CD8-positive, alpha-beta memory T cell (primary cell): Measurements from ENCODE around the gene PITHD1. TPM values are rescaled to one million over a fixed set of nuclear protein-coding genes. Genes with fewer than 3 reads are reported as not detected.
A peak's percentile ranks its signal among the peaks of the same experiment; 100 is the strongest.

Experiments used
- CTCF ChIA-PET: fragments of 350-600 bp; sonication (Branson Sonifier 250); formaldehyde crosslinking; loops from one replicate; lab custom pipeline; 2021; ENCODE audit warnings: antibody characterized with exemption; lab: Charles Lee
- POLR2A ChIA-PET: fragments of 350-600 bp; sonication (Branson Sonifier 250); formaldehyde crosslinking; loops from one replicate; lab custom pipeline; 2021; ENCODE audit warnings: antibody characterized with exemption; lab: Charles Lee
- DNase-seq, 5 donors: peaks; one replicate each; pipeline versions ENCODE4 v3.0.0 to v3.0.0-alpha.2; 2020 to 2022; ENCODE audit warnings: mixed read lengths in 1 of 5
- H3K27ac ChIP-seq: one replicate; pipeline ENCODE4 v1.7.0; 2013; ENCODE audit warnings: low read depth, mild to moderate bottlenecking, low read length, moderate library complexity
- H3K27me3 ChIP-seq: 2 replicates; pipeline ENCODE4 v1.7.0; 2013; ENCODE audit warnings: low read length, mild to moderate bottlenecking; ENCODE audit not compliant: insufficient read depth, poor library complexity, severe bottlenecking
- H3K36me3 ChIP-seq: 2 replicates; pipeline ENCODE4 v1.7.0; 2013; ENCODE audit warnings: mild to moderate bottlenecking, low read length, moderate library complexity; ENCODE audit not compliant: insufficient read depth
- H3K4me1 ChIP-seq: 2 replicates; pipeline ENCODE4 v1.7.0; 2013; ENCODE audit warnings: mild to moderate bottlenecking, low read length, moderate library complexity; ENCODE audit not compliant: insufficient read depth
- H3K4me3 ChIP-seq: 2 replicates; pipeline ENCODE4 v1.7.0; 2013; ENCODE audit warnings: mild to moderate bottlenecking, low read length
- H3K9me3 ChIP-seq: 2 replicates; pipeline ENCODE4 v1.7.0; 2013; ENCODE audit warnings: mild to moderate bottlenecking, low read length
- H3K27ac Mint-ChIP-seq, 8 donors: one replicate each; pipeline ENCODE4 v1.8.0; 2020 to 2021; ENCODE audit warnings: mixed read lengths in 8 of 8, mild to moderate bottlenecking in 6 of 8, inconsistent platforms in 3 of 8, moderate library complexity in 3 of 8
- H3K27me3 Mint-ChIP-seq, 2 donors: one replicate each; pipeline ENCODE4 v1.8.0; 2020 to 2021; ENCODE audit warnings: mixed read lengths in 2 of 2, mild to moderate bottlenecking in 1 of 2, moderate library complexity in 1 of 2
- H3K36me3 Mint-ChIP-seq, 3 donors: one replicate each; pipeline ENCODE4 v1.8.0; 2020 to 2021; ENCODE audit warnings: mixed read lengths in 3 of 3, inconsistent platforms in 1 of 3, mild to moderate bottlenecking in 1 of 3
- H3K4me1 Mint-ChIP-seq, 3 donors: one replicate each; pipeline ENCODE4 v1.8.0; 2020 to 2021; ENCODE audit warnings: mixed read lengths in 3 of 3, inconsistent platforms in 1 of 3, mild to moderate bottlenecking in 1 of 3
- H3K4me3 Mint-ChIP-seq, 7 donors: one replicate each; pipeline ENCODE4 v1.8.0; 2020 to 2021; ENCODE audit warnings: mixed read lengths in 7 of 7, mild to moderate bottlenecking in 6 of 7, moderate library complexity in 4 of 7, inconsistent platforms in 2 of 7
- H3K9me3 Mint-ChIP-seq, 5 donors: one replicate each; pipeline ENCODE4 v1.8.0; 2020 to 2022; ENCODE audit warnings: mixed read lengths in 5 of 5, mild to moderate bottlenecking in 3 of 5, moderate library complexity in 2 of 5, inconsistent platforms in 1 of 5
- polyA plus RNA-seq: library from polyadenylated mRNA; unstranded; fragments of 300-500 nt; fragmentation: Illumina TruSeq; gene quantifications from one replicate; pipeline ENCODE4 v1.2.3, GENCODE V29; 2021
- total RNA-seq, 2 experiments: library from RNA; stranded (reverse); gene quantifications; one replicate each; pipeline ENCODE4 v1.2.3, GENCODE V29; 2021

Gene PITHD1
- total and polyA plus RNA-seq, 3 experiments from 2014 or later = 68.5 to 105 (median 105) TPM

DNA sequence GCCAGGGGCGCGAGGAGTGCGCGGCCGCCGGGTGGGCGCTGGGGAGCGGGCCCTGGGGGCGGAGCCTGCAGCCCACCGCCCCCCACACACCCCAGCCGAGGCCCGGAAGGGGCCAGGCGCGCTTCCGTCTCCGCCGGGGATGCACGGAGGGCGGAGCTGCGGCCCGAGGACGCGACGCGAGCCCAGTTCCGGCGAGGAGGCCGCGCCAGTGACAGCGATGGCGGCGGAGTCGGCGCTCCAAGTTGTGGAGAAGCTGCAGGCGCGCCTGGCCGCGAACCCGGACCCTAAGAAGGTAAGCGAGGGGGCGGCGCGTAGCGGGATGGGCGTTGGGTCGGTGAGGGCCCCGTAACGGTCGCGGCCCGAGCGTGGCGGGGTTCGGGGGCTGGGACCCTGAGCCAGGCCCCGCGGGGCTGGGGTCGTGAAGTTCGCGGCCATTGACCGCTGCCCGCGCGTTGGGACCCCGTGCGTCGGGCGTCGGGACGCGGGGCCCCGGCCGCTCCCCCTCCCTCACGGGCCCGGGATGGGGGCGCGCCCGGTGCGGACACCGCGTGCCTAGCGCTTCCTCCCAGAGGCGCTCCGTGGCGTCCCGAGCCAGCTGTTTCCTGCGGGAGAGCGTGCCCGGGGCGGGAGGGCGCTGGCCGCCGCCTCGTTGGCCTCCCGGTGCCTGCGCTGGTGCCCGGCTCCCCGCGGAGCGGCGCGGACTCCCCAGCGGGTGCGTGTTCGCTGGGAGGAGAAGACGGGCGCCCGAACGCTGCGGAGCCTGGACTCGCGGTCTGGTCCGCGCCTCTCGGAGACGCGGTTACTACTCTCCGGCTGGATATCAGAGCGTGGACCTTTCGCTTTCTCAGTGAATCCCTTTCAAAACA, 34.7 kb upstream of the PITHD1 start, which contains the start of gene ELOA:
ELOA (plus strand) TSS at position 185 of the 866 bp plus-strand sequence; CDS start at position 218, 33 bp downstream.
- Histone ChIP-seq H3K27me3 (no peaks in the 10 kb centered on the region), H3K4me3 (peak within 1 kb of the TSS; percentile 79), H3K4me1 (peaks cover 41% of the 10 kb centered on the region), H3K9me3 (no peaks in the 10 kb centered on the region), H3K36me3 (no peaks in the 10 kb centered on the region), H3K27ac (peak within 1 kb of the TSS; percentile 77)
- Mint-ChIP-seq H3K9me3 (no peaks in the 10 kb centered on the region), H3K27ac (peak within 1 kb of the TSS; percentile 92 to 99 (median 94)), H3K36me3 (peaks cover 0 to 24% (median 7%) of the 10 kb centered on the region in 3 donors), H3K4me3 (peak within 1 kb of the TSS; percentile 90 to 98 (median 91)), H3K27me3 (no peaks in the 10 kb centered on the region), H3K4me1 (peaks cover 46 to 53% (median 49%) of the 10 kb centered on the region in 3 donors)
- peak; percentile 68 to 85 (median 70) for DNase-seq
- ChIA-PET POLR2A (interaction anchor here (0.7 to 2.1 kb wide), 6 partner anchors 10 to 375 kb away, joined by 3 to 14 read pairs (median 4); partner anchors contain the start of gene RPL11), CTCF (interaction anchor here (0.7 to 3.6 kb wide), 5 partner anchors 9 to 86 kb away, joined by 3 to 14 read pairs (median 4); partner anchors contain the start of genes PITHD1 and RPL11)

DNA sequence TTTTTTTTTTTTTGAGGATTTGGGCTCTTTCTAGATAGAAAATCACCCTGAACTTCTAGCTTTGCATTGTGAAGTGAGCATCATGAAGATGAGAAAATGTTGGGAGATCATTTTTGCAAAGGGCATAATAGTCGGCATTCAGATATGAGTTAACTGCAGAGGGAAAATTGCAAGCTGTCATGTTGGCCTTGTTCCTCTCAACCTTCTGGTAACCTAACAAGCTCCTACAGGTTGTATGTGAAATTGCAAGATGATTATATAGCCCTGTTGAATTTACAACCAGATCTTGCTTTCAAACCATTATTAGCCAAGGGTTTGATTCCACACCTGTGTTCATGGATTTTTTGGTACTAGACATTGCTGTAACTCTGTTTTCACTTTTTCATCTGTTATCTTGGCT, 32.7 kb upstream of the PITHD1 start:
- DNase-seq = peak in 1 of 5 donors; percentile 11
- Histone ChIP-seq H3K4me1 (peaks cover 43% of the 10 kb centered on the region), H3K9me3 (no peaks in the 10 kb centered on the region), H3K27ac (no peak overlapping the region), H3K27me3 (no peaks in the 10 kb centered on the region), H3K4me3 (no peak overlapping the region), H3K36me3 (peaks cover 3% of the 10 kb centered on the region)
- ChIA-PET POLR2A (interaction anchor here (0.7 kb wide), 1 partner anchor 35 kb away, joined by 4 read pairs; no protein-coding TSS in a partner anchor), CTCF (interaction anchor here (1.7 to 3.6 kb wide), 2 partner anchors 26 to 33 kb away, joined by 4 to 14 read pairs; partner anchors contain the start of gene PITHD1)
- Mint-ChIP-seq H3K4me1 (peaks cover 55 to 64% (median 60%) of the 10 kb centered on the region in 3 donors), H3K27ac (peak overlapping the region in 7 of 8 donors; percentile 61 to 97 (median 92)), H3K27me3 (no peaks in the 10 kb centered on the region), H3K9me3 (no peaks in the 10 kb centered on the region), H3K36me3 (peaks cover 0 to 35% (median 9%) of the 10 kb centered on the region in 3 donors), H3K4me3 (peak overlapping the region; percentile 57 to 98 (median 89))

DNA sequence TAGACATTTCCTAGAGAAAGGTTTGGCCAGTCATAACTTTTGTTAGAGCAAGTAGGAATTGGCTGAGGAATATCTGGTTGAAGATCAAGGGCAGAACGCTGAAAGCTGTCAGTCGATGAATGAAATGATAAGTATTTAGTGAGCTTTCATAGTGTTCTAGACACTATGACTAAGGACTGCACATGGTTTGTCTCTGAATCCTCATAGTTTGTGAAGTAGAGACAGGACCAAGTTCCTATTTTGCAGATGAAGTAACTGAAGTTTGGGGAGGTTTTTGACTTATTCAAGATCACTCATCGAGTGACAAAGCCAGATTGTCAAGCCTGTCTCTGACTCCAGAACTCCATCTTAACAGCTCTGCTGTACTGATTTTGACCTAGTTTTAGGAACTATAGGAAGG, 30.2 kb upstream of the PITHD1 start:
- CTCF ChIA-PET = interaction anchor here (1.0 to 1.5 kb wide), 2 partner anchors 18 to 24 kb away, joined by 3 read pairs; no protein-coding TSS in a partner anchor

DNA sequence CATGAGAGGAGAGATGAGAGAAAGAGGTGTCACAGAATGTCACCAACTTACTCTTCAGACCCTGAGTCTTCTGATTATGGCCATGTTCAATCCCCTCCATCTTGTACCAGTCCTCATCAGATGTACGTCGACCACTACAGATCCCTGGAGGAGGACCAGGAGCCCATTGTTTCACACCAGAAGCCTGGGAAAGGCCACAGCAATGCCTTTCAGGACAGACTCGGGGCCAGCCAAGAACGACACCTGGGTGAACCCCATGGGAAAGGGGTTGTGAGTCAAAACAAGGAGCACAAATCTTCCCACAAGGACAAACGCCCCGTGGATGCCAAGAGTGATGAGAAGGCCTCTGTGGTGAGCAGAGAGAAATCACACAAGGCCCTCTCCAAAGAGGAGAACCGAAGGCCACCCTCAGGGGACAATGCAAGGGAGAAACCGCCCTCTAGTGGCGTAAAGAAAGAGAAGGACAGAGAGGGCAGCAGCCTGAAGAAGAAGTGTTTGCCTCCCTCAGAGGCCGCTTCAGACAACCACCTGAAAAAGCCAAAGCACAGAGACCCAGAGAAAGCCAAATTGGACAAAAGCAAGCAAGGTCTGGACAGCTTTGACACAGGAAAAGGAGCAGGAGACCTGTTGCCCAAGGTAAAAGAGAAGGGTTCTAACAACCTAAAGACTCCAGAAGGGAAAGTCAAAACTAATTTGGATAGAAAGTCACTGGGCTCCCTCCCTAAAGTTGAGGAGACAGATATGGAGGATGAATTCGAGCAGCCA, 27.0 kb upstream of the PITHD1 start:
- Histone ChIP-seq H3K36me3 (peaks cover 59% of the 10 kb centered on the region), H3K4me1 (peaks cover 17% of the 10 kb centered on the region), H3K4me3 (no peak overlapping the region), H3K27me3 (no peaks in the 10 kb centered on the region), H3K9me3 (no peaks in the 10 kb centered on the region), H3K27ac (no peak overlapping the region)
- Mint-ChIP-seq H3K27me3 (no peaks in the 10 kb centered on the region), H3K4me3 (no peak overlapping the region), H3K36me3 (peaks cover 7 to 79% (median 32%) of the 10 kb centered on the region in 3 donors), H3K4me1 (peaks cover 34 to 42% (median 37%) of the 10 kb centered on the region in 3 donors), H3K9me3 (no peaks in the 10 kb centered on the region), H3K27ac (peak overlapping the region in 4 of 8 donors; percentile 40 to 89 (median 54))
- POLR2A ChIA-PET = interaction anchor here (0.9 kb wide), 1 partner anchor 24 kb away, joined by 3 read pairs; no protein-coding TSS in a partner anchor
- peak in 2 of 5 donors; percentile 4 to 13 for DNase-seq
- CTCF ChIA-PET = interaction anchor here (0.7 kb wide), 1 partner anchor 19 kb away, joined by 4 read pairs; no protein-coding TSS in a partner anchor

More for the DNA sequence above, 30.2 kb upstream of the PITHD1 start:
- Histone ChIP-seq H3K4me3 (no peak overlapping the region), H3K27ac (no peak overlapping the region), H3K9me3 (no peaks in the 10 kb centered on the region), H3K27me3 (no peaks in the 10 kb centered on the region), H3K36me3 (peaks cover 27% of the 10 kb centered on the region), H3K4me1 (peaks cover 35% of the 10 kb centered on the region)
- H3K36me3 Mint-ChIP-seq = peaks cover 7 to 57% (median 18%) of the 10 kb centered on the region in 3 donors
- DNase-seq = no peak
- H3K27me3 Mint-ChIP-seq = no peaks in the 10 kb centered on the region
- POLR2A ChIA-PET = no interaction called here
- H3K27ac Mint-ChIP-seq = peak overlapping the region in 6 of 8 donors; percentile 24 to 70 (median 62)
- H3K4me1 Mint-ChIP-seq = peaks cover 52 to 63% (median 53%) of the 10 kb centered on the region in 3 donors
- H3K9me3 Mint-ChIP-seq = no peaks in the 10 kb centered on the region
- H3K4me3 Mint-ChIP-seq = no peak overlapping the region

DNA sequence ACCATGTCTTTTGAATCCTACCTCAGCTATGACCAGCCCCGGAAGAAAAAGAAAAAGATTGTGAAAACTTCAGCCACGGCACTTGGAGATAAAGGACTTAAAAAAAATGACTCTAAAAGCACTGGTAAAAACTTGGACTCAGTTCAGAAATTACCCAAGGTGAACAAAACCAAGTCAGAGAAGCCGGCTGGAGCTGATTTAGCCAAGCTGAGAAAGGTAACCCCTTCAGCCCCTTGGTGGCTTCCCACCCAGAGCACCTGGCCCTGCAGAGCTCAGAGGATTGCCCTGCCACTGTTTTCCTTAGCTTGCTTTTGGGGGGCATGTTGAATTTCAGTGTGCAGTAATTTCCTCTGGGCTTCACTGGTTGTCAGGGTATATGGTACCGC, 26.4 kb upstream of the PITHD1 start:
- peak overlapping the region in 3 of 8 donors; percentile 43 to 66 (median 50) for H3K27ac Mint-ChIP-seq

DNA sequence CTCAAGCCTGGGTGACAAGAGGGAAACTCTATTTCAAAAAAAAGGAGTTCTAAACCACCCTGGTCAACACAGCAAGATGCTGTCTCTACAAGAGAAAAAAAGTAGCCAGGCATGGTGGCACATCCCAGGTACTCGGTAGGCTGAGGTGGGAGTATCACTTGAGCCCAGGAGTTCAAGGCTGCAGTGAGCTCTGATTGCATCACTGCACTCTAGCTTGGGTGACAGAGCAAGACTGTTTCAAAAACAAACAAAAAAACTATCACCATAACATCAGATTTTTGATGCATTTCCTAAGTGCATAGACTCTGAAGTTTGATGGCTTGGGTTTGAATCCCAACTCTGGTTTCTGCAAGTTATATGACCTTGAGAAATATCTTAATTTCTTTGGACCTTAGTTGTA, 25.3 kb upstream of the PITHD1 start:
- CTCF ChIA-PET = interaction anchor here (0.9 kb wide), 1 partner anchor 9 kb away, joined by 3 read pairs; no protein-coding TSS in a partner anchor
- H3K36me3 Mint-ChIP-seq = peaks cover 7 to 87% (median 28%) of the 10 kb centered on the region in 3 donors
- no peak for DNase-seq

More for the DNA sequence above, 26.4 kb upstream of the PITHD1 start:
- H3K4me3 Mint-ChIP-seq = no peak overlapping the region
- Histone ChIP-seq H3K36me3 (peaks cover 65% of the 10 kb centered on the region), H3K4me3 (no peak overlapping the region), H3K4me1 (peaks cover 17% of the 10 kb centered on the region), H3K27me3 (no peaks in the 10 kb centered on the region), H3K9me3 (no peaks in the 10 kb centered on the region), H3K27ac (no peak overlapping the region)
- H3K9me3 Mint-ChIP-seq = no peaks in the 10 kb centered on the region
- H3K36me3 Mint-ChIP-seq = peaks cover 7 to 81% (median 29%) of the 10 kb centered on the region in 3 donors
- H3K27me3 Mint-ChIP-seq = no peaks in the 10 kb centered on the region
- CTCF ChIA-PET = interaction anchor here (0.7 kb wide), 1 partner anchor 19 kb away, joined by 4 read pairs; no protein-coding TSS in a partner anchor
- peaks cover 30 to 37% (median 33%) of the 10 kb centered on the region in 3 donors for H3K4me1 Mint-ChIP-seq
- POLR2A ChIA-PET = interaction anchor here (0.9 kb wide), 1 partner anchor 23 kb away, joined by 3 read pairs; no protein-coding TSS in a partner anchor
- no peak for DNase-seq

DNA sequence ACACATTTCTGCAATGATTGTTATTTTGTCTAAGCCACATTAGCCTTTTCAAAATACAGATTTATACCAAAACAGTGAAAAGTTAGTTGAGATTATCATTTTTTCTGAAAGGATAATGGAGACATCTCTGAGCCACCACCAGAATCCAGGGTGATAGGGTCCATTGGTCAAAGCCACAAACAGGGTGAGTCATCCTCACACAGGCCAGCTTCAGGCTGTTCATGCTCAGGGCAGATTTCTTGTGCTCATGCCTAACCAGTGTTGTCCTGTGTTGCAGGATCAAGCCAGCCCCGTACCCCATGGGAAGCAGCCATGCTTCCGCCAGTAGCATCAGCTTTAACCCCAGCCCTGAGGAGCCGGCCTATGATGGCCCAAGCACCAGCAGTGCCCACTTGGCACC, 21.5 kb upstream of the PITHD1 start:
- DNase-seq = no peak
- Mint-ChIP-seq H3K4me1 (peaks cover 0 to 11% (median 5%) of the 10 kb centered on the region in 3 donors), H3K27ac (peak overlapping the region in 1 of 8 donors; percentile 37), H3K9me3 (no peaks in the 10 kb centered on the region), H3K36me3 (peaks cover under 1 to 96% (median 29%) of the 10 kb centered on the region in 3 donors), H3K27me3 (no peaks in the 10 kb centered on the region), H3K4me3 (no peak overlapping the region)
- Histone ChIP-seq H3K36me3 (peaks cover 75% of the 10 kb centered on the region), H3K27ac (no peak overlapping the region), H3K4me1 (no peaks in the 10 kb centered on the region), H3K4me3 (no peak overlapping the region), H3K27me3 (no peaks in the 10 kb centered on the region), H3K9me3 (no peaks in the 10 kb centered on the region)
- POLR2A ChIA-PET = no interaction called here
- CTCF ChIA-PET = interaction anchor here (0.9 to 1.9 kb wide), 2 partner anchors 10 to 15 kb away, joined by 3 to 6 read pairs; no protein-coding TSS in a partner anchor

More for the DNA sequence above, 25.3 kb upstream of the PITHD1 start:
- H3K27me3 Mint-ChIP-seq = no peaks in the 10 kb centered on the region
- H3K27ac ChIP-seq = no peak overlapping the region
- no peak overlapping the region for H3K4me3 ChIP-seq
- H3K4me1 Mint-ChIP-seq = peaks cover 19 to 26% (median 22%) of the 10 kb centered on the region in 3 donors
- no peak overlapping the region for H3K4me3 Mint-ChIP-seq
- peaks cover 70% of the 10 kb centered on the region for H3K36me3 ChIP-seq
- no peaks in the 10 kb centered on the region for H3K27me3 ChIP-seq
- no peak overlapping the region for H3K27ac Mint-ChIP-seq
- H3K9me3 ChIP-seq = no peaks in the 10 kb centered on the region
- POLR2A ChIA-PET = no interaction called here
- H3K9me3 Mint-ChIP-seq = no peaks in the 10 kb centered on the region
- H3K4me1 ChIP-seq = peaks cover 6% of the 10 kb centered on the region
